ENCODE data around the gene LHFPL2. TPM values are rescaled to one million over a fixed set of nuclear protein-coding genes. Genes with fewer than 3 reads are reported as not detected.

LHFPL2 gene
- total and polyA plus RNA-seq, 9 of the 15 experiments (the other 6 are each of a cell fraction or from before 2014, with no cell fraction given): 1.0 to 6.6 (median 4.6) TPM

GRCh38 chr5:78574731-78575161, 73.8 kb downstream of the LHFPL2 start (continued):
- TF ChIP-seq E2F8 (IDR thresholded peaks at IDR 0.05; ENCODE audit: low read depth, partially characterized antibody): no peak
- TF ChIP-seq PRMT5 (CRISPR knock-in tag; IDR thresholded peaks at IDR 0.05): no peak
- TF ChIP-seq TSC22D4 (tag; IDR thresholded peaks at IDR 0.05): no peak
- TF ChIP-seq CBFB (CRISPR knock-in tag; IDR thresholded peaks at IDR 0.05): no peak
- TF ChIP-seq SNIP1 (IDR thresholded peaks at IDR 0.05; ENCODE audit: low read depth): no peak

GRCh38 chr5:78574131-78574673, 74.4 kb downstream of the LHFPL2 start:
- Histone ChIP-seq H3K27ac (ENCODE audit: extremely low read depth, low read depth, low read length) (no peak overlapping the region), H3K4me3 (no peak overlapping the region), H3K9me1 (ENCODE audit: control insufficient read depth, insufficient read depth, low read length) (no peaks in the 10 kb centered on the region), H3K36me3 (ENCODE audit: control insufficient read depth, insufficient read depth, low read length) (no peaks in the 10 kb centered on the region), H3K4me2 (ENCODE audit: insufficient read depth, low read length) (no peak overlapping the region), H3K27me3 (ENCODE audit: control insufficient read depth in 2 of 2, insufficient read depth in 2 of 2, low read length in 2 of 2) (no peaks in the 10 kb centered on the region), H2AFZ (ENCODE audit: low read depth, low read length) (no peak overlapping the region), H3K79me2 (ENCODE audit: control insufficient read depth, insufficient read depth, low read length) (no peaks in the 10 kb centered on the region), H3K9me3 (replicated peaks; ENCODE audit: control insufficient read depth, insufficient read depth, low read depth, low read length) (no peaks in the 10 kb centered on the region), H4K20me1 (replicated peaks; ENCODE audit: control insufficient read depth, insufficient read depth, low read length) (no peaks in the 10 kb centered on the region), H3K9ac (ENCODE audit: insufficient read depth in 1 of 2, low read depth in 2 of 2, low read length in 2 of 2) (no peak overlapping the region), H3K4me1 (replicated peaks in 1 of 2; ENCODE audit: control insufficient read depth in 2 of 2, insufficient read depth in 2 of 2, low read length in 2 of 2) (peaks cover 0 to 17% of the 10 kb centered on the region in 2 experiments; a peak in 3 of 5 replicates)
- POLR2A ChIA-PET: interaction anchor here (0.6 kb wide), 1 partner anchor 1995 kb away, joined by 3 read pairs; no protein-coding TSS in a partner anchor
- peak; percentile 63 for FAIRE-seq
- in situ Hi-C loops (cut with MboI) (no loop called here), intact Hi-C loops (cut with micrococcal nuclease) (no loop called here)
- no peak for DNase-seq (ENCODE audit: extremely low read depth in 1 of 4, low spot score in 3 of 4)
- BruUV-seq (replicated peaks): no TSS peak
- WGBS (ENCODE audit: insufficient coverage, low coverage, missing lambda C conversion rate): 35% methylated on average over 4 of the region's 4 CpGs
- CTCF ChIA-PET (ENCODE audit: low intra/inter-chr PET ratio): no interaction called here
- ATAC-seq: no peak
- TF ChIP-seq FOXK2 (conservative IDR thresholded peaks at IDR 0.05 in 1 of 2, IDR thresholded peaks at IDR 0.05 in 1 of 2; ENCODE audit: low read depth in 2 of 2) (no peak), MAFG (tag; conservative IDR thresholded peaks at IDR 0.05) (peak; percentile 84), MAFK (IDR thresholded peaks at IDR 0.05; ENCODE audit: low read length) (peak; percentile 69), ZNF507 (tag; conservative IDR thresholded peaks at IDR 0.05) (peak; percentile 61), MAX (CRISPR knock-in tag; IDR thresholded peaks at IDR 0.05) (no peak), SP2 (IDR thresholded peaks at IDR 0.05; ENCODE audit: extremely low read depth, low read depth, low read length, poor library complexity, severe bottlenecking) (no peak), C11orf30 (IDR thresholded peaks at IDR 0.05; ENCODE audit: low read depth) (peak; percentile 79), ZNF316 (IDR thresholded peaks at IDR 0.05) (peak; percentile 91), ZFP30 (CRISPR knock-in tag; IDR thresholded peaks at IDR 0.05; ENCODE audit: borderline replicate concordance) (no peak), MAFF (IDR thresholded peaks at IDR 0.05; ENCODE audit: low read length) (peak; percentile 45)

Measured in K562 (cell line).